SK-N-SH (cell line): ENCODE data around the gene OCIAD1. TPM values are rescaled to one million over a fixed set of nuclear protein-coding genes. Genes with fewer than 3 reads are reported as not detected.

Experiments
- CTCF ChIA-PET: fragments of 300-600, 350-600 bp; formaldehyde crosslinking; extraction: SDS; loops from one replicate; lab custom pipeline; 2021; lab: Yijun Ruan, JAX
- POLR2A ChIA-PET: fragments of 350-600 bp; sonication (Branson Sonifier 250); formaldehyde crosslinking; extraction: SDS; loops from one replicate; lab custom pipeline; 2020; ENCODE audit warnings: antibody characterized with exemption, inconsistent platforms; lab: Yijun Ruan, JAX
- DNase-seq: peaks from one replicate; pipeline ENCODE4 v3.0.0; 2012
- H2AFZ ChIP-seq: fragments of 200-600 bp; sonication (generic); 2 replicates; pipeline ENCODE4 v1.8.1; 2016; ENCODE audit warnings: antibody characterized with exemption, mild to moderate bottlenecking, low read depth
- H3F3A ChIP-seq: fragments of 200-600 bp; sonication (generic); replicated peaks from 2 replicates; pipeline ENCODE3; 2016; ENCODE audit warnings: antibody characterized with exemption, mild to moderate bottlenecking; ENCODE audit not compliant: insufficient read depth
- H3K27ac ChIP-seq, 2 experiments: fragments of 200-500 bp in 1 of 2; fragments of 200-600 bp in 1 of 2; sonication (Bioruptor generic) in 1 of 2; sonication (generic), shearing (Covaris generic) in 1 of 2; 2 replicates each; pipeline versions ENCODE4 v1.5.1 to v1.6.1; 2014 to 2016; ENCODE audit warnings: low read depth in 2 of 2, inconsistent platforms in 1 of 2, low read length in 1 of 2, mild to moderate bottlenecking in 1 of 2, mixed read lengths in 1 of 2
- H3K27me3 ChIP-seq: fragments of 200-600 bp; sonication (generic), shearing (Covaris generic); 2 replicates; pipeline ENCODE4 v1.6.1; 2016; ENCODE audit warnings: mixed run types; ENCODE audit not compliant: insufficient read depth
- H3K36me3 ChIP-seq, 2 experiments: fragments of 200-500 bp in 1 of 2; fragments of 200-600 bp in 1 of 2; sonication (Bioruptor generic) in 1 of 2; sonication (generic) in 1 of 2; replicated peaks in 1 of 2; 2 replicates each; pipeline versions ENCODE3 to v1.5.1; 2014 to 2016; ENCODE audit warnings: low read length in 1 of 2, mild to moderate bottlenecking in 1 of 2; ENCODE audit not compliant: insufficient read depth in 2 of 2, control insufficient read depth in 1 of 2
- H3K4me1 ChIP-seq, 2 experiments: fragments of 200-500 bp in 1 of 2; fragments of 200-600 bp in 1 of 2; sonication (Bioruptor generic) in 1 of 2; sonication (generic), shearing (Covaris generic) in 1 of 2; 2 replicates each; pipeline versions ENCODE4 v1.5.1 to v1.6.1; 2014 to 2016; ENCODE audit warnings: low read depth in 1 of 2, low read length in 1 of 2, mixed run types in 1 of 2; ENCODE audit not compliant: insufficient read depth in 2 of 2, control insufficient read depth in 1 of 2
- H3K4me2 ChIP-seq: fragments of 200-600 bp; sonication (generic), shearing (Covaris generic); 2 replicates; pipeline ENCODE4 v1.6.1; 2017; ENCODE audit warnings: mixed run types
- H3K4me3 ChIP-seq, 2 experiments: fragments of 200-500 bp in 1 of 2; fragments of 200-600 bp in 1 of 2; sonication (Bioruptor generic) in 1 of 2; sonication (generic), shearing (Covaris generic) in 1 of 2; 2 replicates each; pipeline versions ENCODE4 v1.5.1 to v1.8.1; 2014 to 2016; ENCODE audit warnings: low read depth in 2 of 2, inconsistent platforms in 1 of 2, low read length in 1 of 2, mild to moderate bottlenecking in 1 of 2, mixed read lengths in 1 of 2, moderate library complexity in 1 of 2
- H3K79me2 ChIP-seq: fragments of 200-600 bp; sonication (generic); 2 replicates; pipeline ENCODE4 v1.8.1; 2017; ENCODE audit warnings: mild to moderate bottlenecking; ENCODE audit not compliant: insufficient read depth
- H3K9ac ChIP-seq: fragments of 200-600 bp; sonication (generic); 2 replicates; pipeline ENCODE4 v1.6.1; 2017; ENCODE audit warnings: mixed run types
- H3K9me2 ChIP-seq: fragments of 200-600 bp; sonication (generic); 2 replicates; pipeline ENCODE4 v1.6.1; 2017; ENCODE audit warnings: mixed run types
- H3K9me3 ChIP-seq: fragments of 200-600 bp; sonication (generic); 2 replicates; pipeline ENCODE4 v1.6.1; 2017; ENCODE audit warnings: mixed run types, mild to moderate bottlenecking, moderate library complexity
- H4K20me1 ChIP-seq: fragments of 200-600 bp; sonication (generic); 2 replicates; pipeline ENCODE4 v1.6.1; 2017; ENCODE audit warnings: mild to moderate bottlenecking, mixed run types; ENCODE audit not compliant: insufficient read depth
- CTCF ChIP-seq: fragments of 200-600 bp; sonication (generic); IDR thresholded peaks from 2 replicates; pipeline ENCODE4 v1.6.1; 2017; ENCODE audit warnings: antibody characterized with exemption, mild to moderate bottlenecking, moderate library complexity
- ELF1 ChIP-seq: IDR thresholded peaks from 2 replicates; pipeline ENCODE4 v1.4.0; 2012
- EZH2phosphoT487 ChIP-seq: fragments of 200-600 bp; sonication (generic); IDR thresholded peaks from 2 replicates; pipeline ENCODE4 v1.6.1; 2017; ENCODE audit warnings: low read depth, mixed run types, mild to moderate bottlenecking, antibody characterized with exemption, moderate library complexity, borderline replicate concordance
- FOXJ3 ChIP-seq: sonication (generic); formaldehyde crosslinking; IDR thresholded peaks from 2 replicates; pipeline ENCODE4 v1.5.1; 2020; ENCODE audit warnings: mild to moderate bottlenecking, missing genetic modification reagents
- GABPA ChIP-seq: IDR thresholded peaks from 2 replicates; pipeline ENCODE4 v1.4.0; 2012; ENCODE audit warnings: low read depth, mild to moderate bottlenecking
- GATA2 ChIP-seq: sonication (generic); formaldehyde crosslinking; IDR thresholded peaks from 2 replicates; pipeline ENCODE4 v1.5.0; 2020; ENCODE audit warnings: mild to moderate bottlenecking, missing genetic modification reagents
- JUND ChIP-seq: IDR thresholded peaks from 2 replicates; pipeline ENCODE4 v1.4.0; 2012
- MEF2A ChIP-seq: IDR thresholded peaks from 2 replicates; pipeline ENCODE4 v1.4.0; 2012; ENCODE audit warnings: low read depth, borderline replicate concordance
- NRF1 ChIP-seq: IDR thresholded peaks from 2 replicates; pipeline ENCODE4 v1.6.1; 2012; ENCODE audit warnings: low read depth, mild to moderate bottlenecking, low read length
- RAD21 ChIP-seq: IDR thresholded peaks from 2 replicates; pipeline ENCODE4 v1.6.1; 2012; ENCODE audit warnings: mild to moderate bottlenecking, low read length
- RCOR1 ChIP-seq: fragments of 150-350 bp; IDR thresholded peaks from 2 replicates; pipeline ENCODE4 v1.6.1; 2017; ENCODE audit warnings: antibody characterized with exemption, low read length
- RFX5 ChIP-seq: IDR thresholded peaks from 2 replicates; pipeline ENCODE4 v1.6.1; 2012; ENCODE audit warnings: mild to moderate bottlenecking, improper control_type of control experiment, low read length
- SIN3A ChIP-seq: IDR thresholded peaks from 2 replicates; pipeline ENCODE4 v1.6.1; 2012; ENCODE audit warnings: low read depth, mild to moderate bottlenecking, low read length, moderate library complexity, borderline replicate concordance
- YY1 ChIP-seq: IDR thresholded peaks from 2 replicates; pipeline ENCODE4 v1.4.0; 2012; ENCODE audit warnings: low read depth, mild to moderate bottlenecking
- ZBTB33 ChIP-seq: IDR thresholded peaks from 2 replicates; pipeline ENCODE4 v1.4.0; 2012; ENCODE audit warnings: low read depth, borderline replicate concordance
- WGBS: methylation state at CpG from one replicate; pipeline ENCODE4 v1.1.6; 2017; ENCODE audit warnings: low lambda C conversion rate; 5-methylcytosine and 5-hydroxymethylcytosine counted together
- polyA plus RNA-seq, 3 experiments: library from polyadenylated mRNA; depleted of rRNA; stranded (reverse); fragments of >200 nt; gene quantifications; 2 replicates each; pipeline ENCODE4 v1.2.3, GENCODE V29; 2012
- TF ChIP-seq, protein P1 (sequence below): fragments of 150-350 bp; IDR thresholded peaks from 2 replicates; pipeline ENCODE4 v1.6.1; 2016; ENCODE audit warnings: mild to moderate bottlenecking, low read depth, low read length
- TF ChIP-seq, protein P2 (sequence below): IDR thresholded peaks from 2 replicates; pipeline ENCODE4 v1.6.1; 2012; ENCODE audit warnings: mild to moderate bottlenecking, low read depth, low read length, moderate library complexity
- TF ChIP-seq, protein P3 (sequence below): IDR thresholded peaks from 2 replicates; pipeline ENCODE4; 2012
- TF ChIP-seq, protein P4 (sequence below): fragments of 150-350 bp; IDR thresholded peaks from 2 replicates; pipeline ENCODE4 v1.6.1; 2017; ENCODE audit warnings: antibody characterized with exemption, low read length, low read depth, borderline replicate concordance

The OCIAD1 gene, protein sequence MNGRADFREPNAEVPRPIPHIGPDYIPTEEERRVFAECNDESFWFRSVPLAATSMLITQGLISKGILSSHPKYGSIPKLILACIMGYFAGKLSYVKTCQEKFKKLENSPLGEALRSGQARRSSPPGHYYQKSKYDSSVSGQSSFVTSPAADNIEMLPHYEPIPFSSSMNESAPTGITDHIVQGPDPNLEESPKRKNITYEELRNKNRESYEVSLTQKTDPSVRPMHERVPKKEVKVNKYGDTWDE
- 113 and 153 TPM in 2 replicates for polyA plus RNA-seq (2012; rRNA removed)
- polyA plus RNA-seq (2012; cell fraction: cytosol; rRNA removed) = 166 and 211 TPM in 2 replicates
- polyA plus RNA-seq (2012; cell fraction: nucleus; rRNA removed) = 50.8 and 87.1 TPM in 2 replicates

DNA sequence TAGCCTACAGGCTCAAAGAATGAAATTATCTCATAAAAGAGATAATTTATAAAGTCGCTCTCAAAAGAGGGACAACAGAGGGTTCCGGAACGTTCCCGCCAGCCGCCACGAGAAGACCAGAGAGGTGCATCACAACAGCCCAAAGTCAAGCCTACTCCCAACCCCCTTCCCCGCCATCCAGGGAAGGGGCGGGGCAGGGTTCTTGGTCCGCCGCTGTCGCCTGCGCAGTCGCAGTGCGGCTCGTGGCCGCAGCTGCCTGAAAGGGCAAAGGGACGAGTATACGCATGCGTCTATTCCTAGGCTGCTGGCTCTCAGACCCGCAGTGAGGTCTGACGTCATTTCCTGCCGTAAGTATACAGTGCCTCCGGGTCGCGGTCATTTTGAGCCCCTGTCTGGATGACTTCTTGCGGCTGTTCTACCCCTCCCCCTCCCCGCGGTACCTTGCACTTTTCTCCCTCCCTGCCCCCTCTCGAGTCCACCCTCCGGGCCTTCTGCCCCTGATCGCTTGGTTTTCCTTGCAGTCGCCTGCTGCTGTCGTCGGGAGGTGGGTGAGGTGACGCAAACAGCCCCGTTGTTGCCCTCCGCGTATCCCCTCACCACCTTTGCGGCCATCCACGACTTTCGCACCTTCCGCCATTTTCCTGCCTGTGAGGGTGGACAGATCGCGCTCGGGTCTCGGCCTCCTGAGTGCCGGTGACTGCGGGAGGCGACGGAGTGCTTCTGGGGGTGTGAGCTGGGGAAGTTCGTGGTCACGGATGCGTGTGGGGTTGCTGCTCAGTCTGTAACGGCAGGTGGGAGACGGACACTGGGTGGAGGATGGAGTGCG is at the start of gene OCIAD1:
Gene OCIAD1 (plus strand): TSS at position 383 of the 826 bp plus-strand sequence. CDS start 1,537 bp downstream, outside the sequence.
- H3K36me3 ChIP-seq = peaks cover 16 to 24% of the 10 kb centered on the region in 2 experiments
- no peaks in the 10 kb centered on the region for H3K27me3 ChIP-seq
- H3K27ac ChIP-seq = peak within 1 kb of the TSS; percentile 93 to 96
- H3K9me2 ChIP-seq = no peaks in the 10 kb centered on the region
- H3K4me2 ChIP-seq = peak within 1 kb of the TSS; percentile 75
- WGBS = 1% methylated on average over 49 of the region's 56 CpGs
- H2AFZ ChIP-seq = peak within 1 kb of the TSS; percentile 97
- peak within 1 kb of the TSS; percentile 72 to 94 for H3K4me3 ChIP-seq
- peak; percentile 96 for DNase-seq
- ChIA-PET POLR2A (interaction anchor here (0.5 to 1.8 kb wide), 2 partner anchors 50 to 180 kb away, joined by 3 to 6 read pairs; partner anchors contain the start of gene FRYL), CTCF (interaction anchor here (0.8 to 1.0 kb wide), 2 partner anchors 10 to 76 kb away, joined by 3 to 4 read pairs; partner anchors contain the start of gene OCIAD2)
- peaks cover 5% of the 10 kb centered on the region for H3F3A ChIP-seq
- H3K9ac ChIP-seq = peak within 1 kb of the TSS; percentile 99
- H3K79me2 ChIP-seq = peaks cover 49% of the 10 kb centered on the region
- H4K20me1 ChIP-seq = no peaks in the 10 kb centered on the region
- no peaks in the 10 kb centered on the region for H3K9me3 ChIP-seq
- peaks cover 0 to 9% of the 10 kb centered on the region in 2 experiments; a peak in 3 of 4 replicates for H3K4me1 ChIP-seq
- TF ChIP-seq YY1 = peak; percentile 93
- TF ChIP-seq, protein P1, sequence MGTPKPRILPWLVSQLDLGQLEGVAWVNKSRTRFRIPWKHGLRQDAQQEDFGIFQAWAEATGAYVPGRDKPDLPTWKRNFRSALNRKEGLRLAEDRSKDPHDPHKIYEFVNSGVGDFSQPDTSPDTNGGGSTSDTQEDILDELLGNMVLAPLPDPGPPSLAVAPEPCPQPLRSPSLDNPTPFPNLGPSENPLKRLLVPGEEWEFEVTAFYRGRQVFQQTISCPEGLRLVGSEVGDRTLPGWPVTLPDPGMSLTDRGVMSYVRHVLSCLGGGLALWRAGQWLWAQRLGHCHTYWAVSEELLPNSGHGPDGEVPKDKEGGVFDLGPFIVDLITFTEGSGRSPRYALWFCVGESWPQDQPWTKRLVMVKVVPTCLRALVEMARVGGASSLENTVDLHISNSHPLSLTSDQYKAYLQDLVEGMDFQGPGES = no peak
- TF ChIP-seq NRF1 = peak; percentile 98
- no peak for TF ChIP-seq JUND
- TF ChIP-seq RAD21 = no peak
- TF ChIP-seq ZBTB33 = no peak
- TF ChIP-seq, protein P2, sequence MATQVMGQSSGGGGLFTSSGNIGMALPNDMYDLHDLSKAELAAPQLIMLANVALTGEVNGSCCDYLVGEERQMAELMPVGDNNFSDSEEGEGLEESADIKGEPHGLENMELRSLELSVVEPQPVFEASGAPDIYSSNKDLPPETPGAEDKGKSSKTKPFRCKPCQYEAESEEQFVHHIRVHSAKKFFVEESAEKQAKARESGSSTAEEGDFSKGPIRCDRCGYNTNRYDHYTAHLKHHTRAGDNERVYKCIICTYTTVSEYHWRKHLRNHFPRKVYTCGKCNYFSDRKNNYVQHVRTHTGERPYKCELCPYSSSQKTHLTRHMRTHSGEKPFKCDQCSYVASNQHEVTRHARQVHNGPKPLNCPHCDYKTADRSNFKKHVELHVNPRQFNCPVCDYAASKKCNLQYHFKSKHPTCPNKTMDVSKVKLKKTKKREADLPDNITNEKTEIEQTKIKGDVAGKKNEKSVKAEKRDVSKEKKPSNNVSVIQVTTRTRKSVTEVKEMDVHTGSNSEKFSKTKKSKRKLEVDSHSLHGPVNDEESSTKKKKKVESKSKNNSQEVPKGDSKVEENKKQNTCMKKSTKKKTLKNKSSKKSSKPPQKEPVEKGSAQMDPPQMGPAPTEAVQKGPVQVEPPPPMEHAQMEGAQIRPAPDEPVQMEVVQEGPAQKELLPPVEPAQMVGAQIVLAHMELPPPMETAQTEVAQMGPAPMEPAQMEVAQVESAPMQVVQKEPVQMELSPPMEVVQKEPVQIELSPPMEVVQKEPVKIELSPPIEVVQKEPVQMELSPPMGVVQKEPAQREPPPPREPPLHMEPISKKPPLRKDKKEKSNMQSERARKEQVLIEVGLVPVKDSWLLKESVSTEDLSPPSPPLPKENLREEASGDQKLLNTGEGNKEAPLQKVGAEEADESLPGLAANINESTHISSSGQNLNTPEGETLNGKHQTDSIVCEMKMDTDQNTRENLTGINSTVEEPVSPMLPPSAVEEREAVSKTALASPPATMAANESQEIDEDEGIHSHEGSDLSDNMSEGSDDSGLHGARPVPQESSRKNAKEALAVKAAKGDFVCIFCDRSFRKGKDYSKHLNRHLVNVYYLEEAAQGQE = no peak
- TF ChIP-seq GABPA = peak; percentile 92
- TF ChIP-seq RCOR1 = no peak
- TF ChIP-seq MEF2A = no peak
- no peak for TF ChIP-seq EZH2phosphoT487
- TF ChIP-seq, protein P3, sequence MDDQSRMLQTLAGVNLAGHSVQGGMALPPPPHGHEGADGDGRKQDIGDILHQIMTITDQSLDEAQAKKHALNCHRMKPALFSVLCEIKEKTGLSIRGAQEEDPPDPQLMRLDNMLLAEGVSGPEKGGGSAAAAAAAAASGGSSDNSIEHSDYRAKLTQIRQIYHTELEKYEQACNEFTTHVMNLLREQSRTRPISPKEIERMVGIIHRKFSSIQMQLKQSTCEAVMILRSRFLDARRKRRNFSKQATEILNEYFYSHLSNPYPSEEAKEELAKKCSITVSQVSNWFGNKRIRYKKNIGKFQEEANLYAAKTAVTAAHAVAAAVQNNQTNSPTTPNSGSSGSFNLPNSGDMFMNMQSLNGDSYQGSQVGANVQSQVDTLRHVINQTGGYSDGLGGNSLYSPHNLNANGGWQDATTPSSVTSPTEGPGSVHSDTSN = 0 out of 2 replicates have a peak, but pooled peaks have one; percentile 29
- no peak for TF ChIP-seq CTCF
- TF ChIP-seq, protein P4, sequence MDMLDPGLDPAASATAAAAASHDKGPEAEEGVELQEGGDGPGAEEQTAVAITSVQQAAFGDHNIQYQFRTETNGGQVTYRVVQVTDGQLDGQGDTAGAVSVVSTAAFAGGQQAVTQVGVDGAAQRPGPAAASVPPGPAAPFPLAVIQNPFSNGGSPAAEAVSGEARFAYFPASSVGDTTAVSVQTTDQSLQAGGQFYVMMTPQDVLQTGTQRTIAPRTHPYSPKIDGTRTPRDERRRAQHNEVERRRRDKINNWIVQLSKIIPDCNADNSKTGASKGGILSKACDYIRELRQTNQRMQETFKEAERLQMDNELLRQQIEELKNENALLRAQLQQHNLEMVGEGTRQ = no peak
- 0 out of 2 replicates have a peak, but pooled peaks have one; percentile 32 for TF ChIP-seq FOXJ3 (CRISPR knock-in tag)
- no peak for TF ChIP-seq RFX5
- no peak; the same call in 1 of the 2 replicates for TF ChIP-seq GATA2
- TF ChIP-seq SIN3A = peak; percentile 86; the same call in 1 of the 2 replicates
- TF ChIP-seq ELF1 = no peak
